GM21381 (cell line): ENCODE measurements around the gene PRKCZ.
A peak's percentile ranks its signal among the peaks of the same experiment; 100 is the strongest.

Experiments used
- ATAC-seq: cut with Tn5 transposase; IDR thresholded peaks from one replicate; pipeline ENCODE4 v1.9.1; 2021; ENCODE audit warnings: mild to moderate bottlenecking, moderate library complexity; ENCODE audit not compliant: unreplicated experiment

PRKCZ gene

DNA sequence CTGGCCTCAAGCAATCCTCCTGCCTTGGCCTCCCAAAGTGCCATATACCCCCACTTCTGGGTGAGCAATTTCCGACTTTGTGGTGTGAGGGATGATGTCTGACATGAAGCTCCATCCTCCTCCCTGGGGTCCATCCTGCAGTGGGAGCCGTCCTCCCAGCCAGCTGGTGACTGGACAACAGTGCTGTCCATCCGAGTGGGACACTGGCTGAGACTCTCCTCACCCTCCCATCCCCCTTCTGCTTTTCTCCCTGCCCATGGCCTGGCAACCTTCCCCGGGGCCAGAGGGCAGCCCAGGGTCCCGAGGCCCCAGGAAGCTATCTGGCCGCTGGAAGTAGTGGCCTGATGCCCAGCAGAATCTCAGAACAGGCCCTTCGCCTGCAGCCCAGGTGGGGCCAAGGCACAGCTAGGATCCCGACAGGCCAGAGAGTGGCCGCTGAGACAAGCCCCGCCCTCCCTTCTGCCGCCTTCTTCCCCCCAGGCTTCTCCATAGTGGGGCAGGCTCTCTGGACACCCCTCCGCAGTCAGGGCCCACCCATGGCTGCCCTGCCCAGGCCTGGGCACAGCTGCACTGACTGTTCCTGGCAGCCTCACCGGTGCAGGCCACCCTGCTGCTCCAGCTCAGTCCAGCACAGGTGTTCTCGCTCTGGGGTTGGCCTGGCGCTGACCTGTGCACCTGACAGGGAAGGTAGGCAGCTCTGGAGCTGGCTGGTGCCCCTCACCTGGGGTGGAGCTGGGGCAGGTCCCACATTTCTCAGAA, 152.8 kb downstream of the PRKCZ start:
- no peak for ATAC-seq

DNA sequence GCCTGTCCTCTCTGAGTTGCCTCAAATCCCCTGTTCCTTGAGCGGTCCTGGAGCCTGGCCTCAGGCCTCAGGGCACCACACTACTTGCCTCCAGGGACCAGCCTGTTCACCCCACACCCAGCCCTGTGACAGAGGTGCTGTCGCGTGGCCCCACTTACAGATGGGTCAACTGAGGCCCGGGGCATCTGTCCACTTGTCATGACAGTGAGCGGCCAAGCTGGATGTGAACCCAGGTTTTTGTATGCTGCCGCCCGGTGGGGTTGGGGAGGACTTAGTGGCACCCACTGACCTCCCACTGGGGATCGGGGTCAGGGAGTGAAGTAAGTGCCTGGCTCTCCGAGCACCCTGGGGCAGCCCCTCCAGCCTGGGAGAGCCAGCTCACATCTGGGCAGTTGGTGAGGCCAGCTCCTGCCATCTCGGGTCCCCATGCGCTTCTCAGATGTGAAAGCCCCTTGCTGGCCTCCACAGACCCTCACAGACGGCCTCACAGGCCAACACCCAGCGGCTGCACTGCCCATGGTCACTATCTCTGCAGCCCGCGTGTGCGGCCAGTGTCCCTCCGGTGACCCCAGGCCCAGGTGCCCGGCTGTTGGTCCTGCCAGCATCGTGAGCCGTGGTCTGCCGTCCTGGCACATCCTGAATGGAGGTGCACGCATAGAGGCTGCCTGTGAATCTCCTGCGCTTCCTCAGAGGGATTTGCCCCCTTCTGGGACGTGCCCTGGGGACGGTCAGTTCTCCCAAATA, 153.6 kb downstream of the PRKCZ start:
- no peak for ATAC-seq

DNA sequence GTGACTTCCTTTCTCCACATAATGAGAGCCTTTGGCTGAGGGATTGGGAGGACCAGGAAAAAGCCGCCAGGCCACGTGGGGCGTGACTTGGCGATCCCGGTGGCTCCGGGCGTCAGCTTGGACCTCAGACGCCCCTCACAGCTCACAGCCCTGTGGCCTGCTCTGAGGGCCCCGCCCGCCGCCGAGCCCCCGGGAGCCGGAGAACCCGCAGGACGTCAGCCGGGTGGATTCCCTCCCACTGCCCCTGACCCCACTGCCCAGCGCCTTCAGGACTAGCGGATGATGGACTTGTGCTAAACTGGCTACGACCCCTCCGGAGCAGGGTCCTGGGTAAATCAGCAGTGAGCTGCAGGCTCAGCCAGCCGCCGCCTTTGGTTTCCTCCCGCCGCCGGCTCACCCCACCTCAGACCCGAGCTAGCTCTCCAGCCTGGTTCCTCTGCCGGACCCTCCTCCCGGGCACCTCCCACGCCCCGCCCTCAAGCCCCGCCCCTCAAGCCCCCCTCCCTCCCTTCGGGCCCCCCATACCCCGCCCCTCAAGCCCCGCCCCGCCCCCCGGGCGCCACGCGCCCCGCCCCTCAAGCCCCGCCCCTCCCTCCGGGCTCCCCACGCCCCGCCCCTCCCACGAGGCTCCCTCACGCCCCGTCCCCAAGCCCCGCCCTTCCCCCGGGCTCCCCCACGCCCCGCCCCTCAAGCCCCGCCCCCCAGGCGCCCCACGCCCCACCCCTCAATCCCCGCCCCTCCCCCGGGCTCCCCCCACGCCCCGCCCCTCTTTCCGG, 154.4 kb downstream of the PRKCZ start:
- no peak for ATAC-seq

DNA sequence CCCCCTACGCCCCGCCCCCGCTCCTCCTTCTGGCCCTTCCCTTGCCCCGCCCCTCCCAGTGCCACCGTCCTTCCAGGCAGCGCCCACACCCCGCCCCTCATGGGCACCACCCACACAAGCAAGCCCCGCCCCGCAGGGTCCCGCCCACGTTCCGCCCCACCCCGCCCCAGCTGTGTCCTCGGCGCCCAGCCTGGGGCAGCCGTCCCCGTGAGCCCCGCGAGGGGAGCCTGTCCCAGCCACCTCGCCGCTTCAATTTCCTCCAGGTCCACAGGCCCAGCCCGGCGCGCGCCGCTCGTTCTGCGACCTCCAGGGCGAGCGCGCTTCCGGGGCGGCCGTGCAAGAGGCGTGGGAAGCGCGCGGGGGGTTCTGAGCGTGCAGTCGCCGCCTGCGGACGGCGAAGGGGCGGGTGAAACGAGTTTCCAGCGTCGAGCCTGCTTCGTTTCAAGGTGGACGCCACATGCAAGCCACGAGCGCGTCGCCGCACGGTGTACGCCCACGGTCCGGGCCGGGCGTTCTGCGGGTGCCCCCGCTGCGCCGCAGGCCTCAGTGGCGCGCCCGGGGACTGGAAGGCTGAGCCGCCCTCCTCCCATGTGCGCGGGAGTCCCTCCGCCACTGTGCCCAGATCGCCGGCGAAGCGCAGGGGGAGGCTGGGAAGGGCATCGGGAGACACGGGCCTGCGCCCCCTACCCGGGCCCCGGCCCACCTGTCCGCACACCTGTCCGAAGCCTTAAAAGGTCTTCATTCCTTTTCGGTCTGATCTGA, 155.2 kb downstream of the PRKCZ start:
- ATAC-seq = peak; percentile 76

DNA sequence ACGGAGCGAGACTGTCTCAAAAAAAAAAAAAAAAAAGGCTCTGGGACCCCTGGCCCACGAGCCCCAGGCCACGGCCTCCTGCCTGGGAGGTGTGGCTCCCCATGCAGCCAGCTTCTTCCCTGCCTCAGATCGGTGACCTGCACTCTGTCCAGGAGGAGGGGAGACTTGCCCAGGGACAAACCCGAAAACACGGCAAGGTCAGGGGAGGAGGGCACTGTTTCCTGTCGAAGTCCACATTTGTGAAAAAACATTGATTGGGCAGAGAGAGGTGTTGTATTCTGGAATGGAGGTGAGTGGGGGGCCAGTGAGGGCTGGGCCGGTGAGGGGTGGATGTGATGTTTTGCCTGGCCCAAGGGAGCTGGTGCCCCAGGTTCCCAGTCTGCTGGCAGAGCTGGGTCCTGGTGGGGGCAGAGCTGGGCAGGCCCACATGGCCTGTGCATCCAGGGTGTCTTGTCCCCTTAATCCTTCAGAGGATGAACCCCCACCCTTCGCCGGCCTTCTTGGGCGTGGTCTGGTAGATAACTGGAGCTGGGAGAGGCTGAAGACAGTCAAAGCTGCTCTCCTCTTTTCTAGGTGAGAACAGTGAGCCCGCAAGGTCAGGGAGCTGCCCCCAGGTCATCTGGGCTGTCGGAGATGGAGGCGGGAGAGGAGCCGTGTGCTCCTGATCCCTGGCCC, 156.7 kb downstream of the PRKCZ start:
- no peak for ATAC-seq

DNA sequence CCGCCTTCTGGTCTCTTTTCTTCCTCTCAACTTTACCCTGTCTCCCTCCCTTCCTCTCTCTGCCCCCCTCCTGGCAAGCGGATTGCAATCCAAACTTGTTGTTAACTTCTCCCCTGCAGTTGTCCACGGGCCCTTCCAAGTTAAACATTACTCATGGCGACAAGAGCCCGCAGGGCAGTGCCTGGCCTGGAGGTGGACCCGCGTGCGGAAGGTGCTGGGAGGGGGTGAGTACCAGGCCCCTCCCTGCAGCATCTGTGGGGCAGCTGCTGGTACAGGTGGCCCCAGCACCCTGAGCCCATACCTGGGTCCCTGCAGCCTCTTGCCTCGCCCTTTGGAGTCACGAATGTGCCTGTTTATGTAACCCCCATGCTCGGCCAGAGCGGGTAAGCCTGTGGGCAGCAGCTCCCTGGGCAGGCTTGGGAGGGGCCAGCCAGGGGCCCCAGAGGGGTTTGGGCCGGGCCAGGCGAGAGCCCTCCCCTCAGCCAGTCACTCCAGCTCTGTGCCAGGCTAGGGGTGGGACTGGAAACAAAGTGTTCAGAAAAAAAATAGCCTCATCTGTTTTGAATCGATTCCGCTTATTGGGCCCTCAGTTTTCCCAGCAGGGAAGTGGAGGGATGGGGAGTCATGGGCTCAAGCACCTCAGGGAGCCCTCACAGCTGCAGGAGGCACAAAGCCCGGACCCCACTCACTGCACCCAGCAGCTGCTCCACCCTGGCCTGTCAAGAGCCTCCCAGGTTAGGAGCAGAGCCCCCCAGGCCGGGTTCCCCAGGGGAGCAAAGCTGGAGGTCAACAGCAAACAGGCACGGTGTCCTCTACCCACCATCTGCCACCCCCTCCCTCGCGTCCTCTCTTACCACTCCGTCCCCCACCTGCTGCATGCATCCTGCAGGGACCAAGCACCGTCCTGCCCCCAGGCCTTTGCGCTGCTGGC, 158.4 kb downstream of the PRKCZ start:
- ATAC-seq = no peak

DNA sequence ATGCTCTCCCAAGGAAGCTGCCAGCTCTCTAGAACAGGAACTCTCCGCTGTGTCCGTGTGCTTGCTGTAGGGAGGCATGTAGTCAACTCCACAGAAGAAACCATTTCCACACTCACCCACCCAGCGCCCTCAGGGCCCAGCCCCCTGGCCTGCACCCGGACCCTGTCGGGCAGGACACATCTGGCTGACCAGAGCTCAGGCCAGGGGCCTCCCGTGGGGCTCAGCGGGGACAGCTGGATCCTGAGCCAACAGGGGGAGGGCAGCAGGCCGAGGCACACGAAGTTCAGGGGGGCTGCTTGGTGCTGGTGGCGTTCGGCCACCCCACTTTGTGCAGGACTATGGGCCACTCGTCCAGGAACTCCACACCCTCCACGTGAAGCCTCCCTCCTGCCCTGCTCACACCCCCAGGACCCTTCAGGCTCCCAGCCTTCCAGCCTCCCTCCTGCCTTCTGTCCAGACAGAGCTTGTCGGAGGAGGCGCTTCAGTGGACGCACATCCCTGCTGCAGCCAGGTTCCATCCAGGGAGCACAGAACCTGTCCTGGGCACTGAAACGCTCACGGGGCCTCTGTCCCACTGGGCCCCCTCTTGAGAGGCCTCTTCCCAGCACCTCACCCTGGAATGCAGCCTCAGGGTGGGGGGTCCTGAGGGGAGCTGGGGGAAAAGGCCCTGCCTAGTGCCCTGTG, 159.3 kb downstream of the PRKCZ start:
- ATAC-seq = no peak

DNA sequence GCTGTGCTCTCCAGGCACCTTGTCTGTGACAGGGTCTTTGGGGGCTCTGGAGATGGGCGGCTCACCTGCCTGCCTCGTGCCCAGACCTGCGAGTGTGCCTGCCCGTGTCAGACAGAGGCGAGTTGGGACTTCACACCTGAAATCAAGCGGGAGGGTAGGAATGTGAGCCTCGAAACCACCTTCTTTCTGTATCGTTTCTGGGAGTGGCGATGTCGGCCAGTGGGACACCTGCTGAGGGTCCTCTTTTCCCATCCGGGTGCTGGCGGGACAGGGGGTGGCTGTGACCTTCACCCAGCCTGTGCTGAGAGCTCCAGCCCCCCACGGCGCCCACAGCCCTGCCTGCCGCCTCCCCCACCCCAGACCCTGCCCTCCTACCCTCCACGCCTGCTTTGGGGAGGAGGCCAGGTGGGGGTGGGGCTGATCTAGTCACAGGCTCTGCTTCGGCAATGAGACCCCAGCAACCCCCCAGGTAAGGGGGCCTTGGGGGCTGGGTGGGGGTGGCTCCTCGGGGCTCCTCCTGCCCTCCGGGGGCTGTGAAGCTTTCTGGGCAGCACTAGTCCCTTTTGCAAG, 160.0 kb downstream of the PRKCZ start:
- ATAC-seq = no peak

DNA sequence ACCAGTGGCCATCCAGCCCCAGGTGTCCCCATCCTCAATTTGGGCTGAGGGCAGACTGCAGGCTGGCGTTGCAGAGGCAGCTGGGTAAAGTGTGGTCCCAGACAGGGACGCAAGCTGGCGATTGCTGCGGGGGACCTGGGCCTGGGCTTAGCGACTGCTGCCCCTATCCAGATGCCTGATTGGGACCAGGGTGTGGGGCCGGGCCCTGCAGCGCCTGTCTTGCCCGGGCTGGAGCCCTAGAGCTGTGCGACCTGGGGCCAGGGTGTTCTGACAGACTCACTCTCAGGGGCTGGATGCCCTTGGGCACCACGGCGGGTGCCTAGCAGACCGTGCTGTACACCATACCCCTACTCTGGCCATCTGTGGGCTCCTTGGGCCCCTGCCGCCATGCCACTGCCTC, 160.6 kb downstream of the PRKCZ start:
- ATAC-seq = no peak

DNA sequence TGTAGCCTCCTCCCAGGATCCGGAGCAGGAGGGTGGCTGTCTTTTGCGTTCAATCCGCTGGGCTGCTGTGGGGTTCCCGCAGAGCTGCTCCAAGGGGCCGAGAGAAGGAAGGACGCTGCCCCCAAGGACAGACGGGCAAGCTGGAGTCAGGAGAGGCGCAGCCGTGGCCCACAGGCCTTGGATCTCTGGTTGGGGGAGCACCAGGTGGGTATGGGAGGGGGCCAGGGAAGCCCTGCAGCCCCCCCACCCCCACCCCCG, 162.0 kb downstream of the PRKCZ start:
- no peak for ATAC-seq

DNA sequence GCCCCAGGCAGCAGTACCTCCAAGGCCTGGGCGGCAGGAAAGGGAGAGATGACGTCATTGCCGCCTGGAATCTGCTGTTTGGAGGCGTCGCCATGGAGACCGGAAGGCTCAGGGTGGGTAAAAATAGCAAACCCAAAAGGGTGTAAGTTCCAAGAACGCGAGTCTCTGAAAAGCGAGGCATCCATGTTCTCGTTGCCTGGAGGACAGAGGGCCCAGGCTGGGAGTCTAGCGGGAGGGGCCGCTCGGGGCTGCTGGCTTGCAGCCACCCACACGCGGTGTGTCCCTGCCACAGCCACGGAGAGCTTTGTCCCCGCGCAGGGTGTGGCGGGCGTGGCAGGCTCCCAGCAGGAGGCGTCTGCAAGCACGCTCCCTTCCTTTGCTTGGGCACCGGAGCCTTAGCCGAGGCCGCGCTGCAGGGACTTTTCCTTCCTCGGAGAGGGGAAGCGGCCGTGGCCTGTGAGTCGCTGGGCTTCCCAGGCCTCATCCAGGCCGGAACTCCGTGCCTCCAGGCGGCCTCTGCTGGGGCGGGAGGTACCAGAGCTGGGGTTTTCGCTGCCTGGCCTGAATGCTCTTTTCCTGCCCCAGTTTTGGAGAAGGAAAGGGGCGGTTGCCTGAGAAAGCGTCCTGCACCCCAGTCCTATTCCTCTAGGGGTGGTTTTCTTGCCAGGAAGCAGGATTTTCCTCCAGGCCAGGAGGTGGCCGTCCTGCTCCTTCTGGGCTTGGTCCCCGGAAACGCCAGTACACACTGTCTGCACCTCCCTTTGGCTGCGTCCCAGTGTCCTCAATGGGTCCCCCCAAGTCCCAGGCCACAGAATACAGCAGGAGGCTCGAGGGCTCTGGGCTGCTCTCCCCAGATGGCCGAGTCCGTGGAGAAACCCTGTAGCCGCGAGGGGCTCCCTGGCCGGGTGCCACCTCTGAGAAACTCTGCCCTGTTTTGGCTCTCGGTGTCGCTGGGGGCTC, 162.6 kb downstream of the PRKCZ start:
- no peak for ATAC-seq

DNA sequence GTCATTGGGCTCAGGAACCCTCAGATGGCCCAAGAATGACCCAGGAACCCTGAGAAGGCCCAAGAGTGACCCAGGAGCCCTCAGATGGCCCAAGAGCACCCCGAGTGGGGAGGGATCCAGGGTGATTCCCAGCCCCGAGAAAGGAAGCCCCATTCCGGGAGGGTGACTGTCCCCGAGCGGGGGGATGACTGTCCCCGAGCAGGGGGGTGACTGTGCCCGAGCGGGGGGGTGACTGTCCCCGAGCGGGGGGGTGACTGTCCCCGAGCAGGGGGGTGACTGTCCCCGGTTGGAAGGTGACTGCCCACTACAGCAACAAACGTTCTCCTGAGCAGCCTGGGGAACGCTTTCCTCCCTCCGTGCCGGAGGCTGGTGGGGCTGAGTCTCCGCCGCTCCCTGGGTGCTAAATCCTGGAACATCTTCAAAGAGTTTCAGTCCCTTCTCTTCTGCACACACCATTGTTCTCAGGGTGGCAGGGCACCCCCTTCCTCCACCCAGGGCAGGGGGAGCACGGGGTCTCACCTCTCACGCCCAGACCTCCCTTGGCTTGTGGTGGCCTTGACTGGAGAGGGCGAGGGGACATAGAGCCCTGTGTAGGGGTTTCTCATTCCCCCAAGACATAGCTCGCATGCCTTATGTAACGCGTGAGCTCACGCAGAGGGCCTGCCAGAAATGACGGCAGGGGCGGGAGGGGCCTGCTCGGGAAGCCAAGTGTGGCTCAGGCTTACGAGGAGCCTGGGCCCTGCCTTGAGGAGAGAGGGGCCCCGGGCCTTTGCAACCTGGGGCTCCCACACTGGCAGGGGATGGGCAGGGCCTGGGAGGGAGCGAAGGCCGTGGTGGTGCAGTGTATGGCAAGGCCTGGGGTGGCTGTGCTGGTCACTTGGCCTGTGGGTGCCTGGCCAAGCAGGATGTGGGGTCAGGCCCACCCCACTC, 163.6 kb downstream of the PRKCZ start:
- ATAC-seq = no peak

DNA sequence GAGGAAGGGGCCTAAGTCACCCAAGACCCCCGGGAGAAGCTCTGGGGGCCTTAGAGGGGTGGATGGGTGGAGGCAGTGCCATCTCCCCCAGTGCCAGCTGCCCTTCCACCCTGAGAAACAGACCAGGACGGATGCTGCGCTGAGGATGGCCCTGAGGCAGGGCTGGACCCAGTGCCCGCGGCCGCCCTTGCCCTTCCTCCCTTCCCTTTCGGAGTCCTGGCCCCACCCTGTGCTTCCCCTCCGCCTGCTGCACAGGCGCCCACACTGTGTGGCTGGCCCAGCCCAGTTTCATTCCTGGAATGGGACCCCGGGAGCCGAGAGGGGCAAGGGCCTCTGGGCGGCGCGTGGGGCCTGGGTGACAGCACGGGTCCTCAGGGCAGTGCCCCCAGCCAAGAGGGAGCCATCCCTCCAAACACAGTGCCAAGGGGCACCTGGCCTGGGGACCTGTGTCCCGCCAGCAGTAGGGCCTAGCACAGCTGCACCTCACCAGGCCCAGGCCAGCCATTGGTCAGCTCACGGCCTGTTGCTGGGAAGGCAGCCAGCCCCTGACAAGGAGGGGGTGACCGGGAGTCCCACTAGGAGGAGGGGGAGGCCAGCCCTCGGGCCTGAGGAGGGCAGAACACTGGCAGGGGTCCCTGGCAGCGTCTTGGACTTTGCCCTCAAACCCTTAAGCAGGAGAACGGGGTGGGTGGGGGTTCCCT, 164.5 kb downstream of the PRKCZ start:
- ATAC-seq = no peak

DNA sequence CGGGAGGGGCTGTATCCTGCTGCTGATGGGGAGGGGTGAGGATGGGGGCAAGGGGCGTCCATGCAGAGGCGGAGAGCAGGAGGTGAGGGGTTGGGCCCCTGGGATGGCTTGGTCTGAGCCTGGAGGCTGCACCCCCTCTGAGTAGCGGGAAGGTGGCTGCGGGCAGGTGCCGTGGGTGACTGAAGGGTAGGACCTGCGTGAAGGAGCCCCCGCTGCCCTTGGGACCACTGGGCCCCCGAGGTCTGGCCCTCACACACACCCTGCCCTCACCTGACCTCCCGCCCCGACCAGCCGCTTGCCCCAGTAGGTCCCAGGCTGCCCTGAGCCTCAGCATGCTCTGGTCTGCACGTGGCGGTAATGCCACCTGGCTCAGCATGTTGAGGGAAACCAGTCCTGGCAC, 165.1 kb downstream of the PRKCZ start:
- ATAC-seq = no peak

DNA sequence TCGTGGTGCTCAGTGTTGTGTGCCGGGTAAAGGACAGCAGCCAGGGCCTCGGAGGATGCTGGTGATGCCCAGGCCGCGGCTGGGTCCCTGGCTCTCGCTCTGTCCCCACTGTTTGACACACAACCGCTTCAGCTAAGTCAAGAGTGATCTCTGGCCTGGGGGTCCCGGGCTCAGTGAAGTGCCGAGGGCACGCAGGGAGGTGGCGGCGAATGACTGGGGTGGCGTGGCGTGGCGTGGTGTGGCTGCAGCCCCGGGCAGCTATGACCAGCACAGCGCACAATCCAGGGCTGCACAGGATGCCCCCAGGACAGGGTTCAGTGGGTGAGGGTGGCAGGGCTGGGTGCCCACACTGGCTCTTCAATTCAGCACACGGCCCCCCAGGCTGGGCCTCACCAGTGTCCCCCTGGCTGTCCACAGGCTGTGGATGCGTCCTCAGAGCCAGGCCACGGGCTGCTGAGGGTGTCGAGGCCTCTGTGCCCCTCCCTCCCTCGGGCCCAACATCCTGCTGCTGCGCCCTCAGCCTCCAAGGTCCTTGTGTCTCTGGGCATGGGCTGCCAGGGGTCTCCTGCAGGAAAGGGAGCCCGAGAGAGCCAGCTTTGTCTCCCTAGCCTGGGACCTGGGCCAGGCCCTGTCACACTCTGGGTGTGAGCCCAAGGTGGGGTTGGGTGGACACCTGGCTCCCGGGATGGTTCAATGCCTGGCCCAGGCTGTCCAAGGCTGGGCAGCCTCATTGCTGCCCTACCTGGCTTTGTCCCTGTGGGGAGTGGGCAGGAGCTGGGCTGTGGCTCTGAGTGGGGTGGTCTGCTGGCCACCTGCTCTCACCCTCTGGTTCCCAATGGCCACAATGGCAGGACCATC, 165.9 kb downstream of the PRKCZ start:
- no peak for ATAC-seq
